GM12878 (cell line): ENCODE data around the gene TTYH1.
"Not testable (repeated sequence)": the region's sequence is repeated elsewhere in the genome, so short reads cannot be mapped to it uniquely, and the experiment has no call there.

Experiments
- BACH1 ChIP-seq: fragments of 450-650 bp; IDR thresholded peaks from 2 replicates; pipeline ENCODE4 v1.6.1; 2017; ENCODE audit warnings: mild to moderate bottlenecking, borderline replicate concordance
- CHD4 ChIP-seq: fragments of 200-600 bp; sonication (generic); IDR thresholded peaks from 2 replicates; pipeline ENCODE4 v1.6.1; 2016; ENCODE audit warnings: mild to moderate bottlenecking
- CTCF ChIP-seq, 3 experiments: IDR thresholded peaks in 2 of 3; conservative IDR thresholded peaks in 1 of 3; 2 replicates each; pipeline ENCODE4 v1.5.1; 2011; ENCODE audit warnings: low read depth in 3 of 3, low read length in 3 of 3, mild to moderate bottlenecking in 3 of 3, control low read depth in 2 of 3, moderate library complexity in 2 of 3, inconsistent platforms in 1 of 3, mixed read lengths in 1 of 3; ENCODE audit not compliant: control insufficient read depth in 2 of 3, insufficient read depth in 1 of 3; ENCODE audit errors: extremely low read depth in 1 of 3
- EGR1 ChIP-seq, 2 experiments: IDR thresholded peaks; 1 replicate in 1 of 2; 2 replicates in 1 of 2; pipeline ENCODE4 v1.6.1; 2011 to 2012; ENCODE audit warnings: low read depth in 2 of 2, low read length in 2 of 2, borderline replicate concordance in 1 of 2, mild to moderate bottlenecking in 1 of 2, moderate library complexity in 1 of 2
- EP300 ChIP-seq, 2 experiments: fragments of 150-350 bp in 1 of 2; IDR thresholded peaks; 2 replicates each; pipeline ENCODE4 v1.6.1; 2011 to 2012; ENCODE audit warnings: low read depth in 2 of 2, low read length in 2 of 2, borderline replicate concordance in 1 of 2, improper control_type of control experiment in 1 of 2, inconsistent platforms in 1 of 2; ENCODE audit not compliant: control insufficient read depth in 1 of 2
- KLF5 ChIP-seq: fragments of 450-650 bp; IDR thresholded peaks from 2 replicates; pipeline ENCODE4 v1.6.1; 2014; ENCODE audit warnings: mild to moderate bottlenecking; ENCODE audit not compliant: partially characterized antibody
- MYC ChIP-seq: IDR thresholded peaks from 2 replicates; pipeline ENCODE4 v1.6.1; 2011; ENCODE audit warnings: mild to moderate bottlenecking, low read length, moderate library complexity, inconsistent platforms; ENCODE audit not compliant: insufficient read depth, insufficient replicate concordance, insufficient read length, severe bottlenecking
- NFIC ChIP-seq: IDR thresholded peaks from 2 replicates; pipeline ENCODE4 v1.6.1; 2012; ENCODE audit warnings: low read depth, mild to moderate bottlenecking, inconsistent platforms, low read length, moderate library complexity
- NR2C1 ChIP-seq: fragments of 450-650 bp; IDR thresholded peaks from 2 replicates; pipeline ENCODE4 v1.6.1; 2017; ENCODE audit warnings: antibody characterized with exemption, mild to moderate bottlenecking, moderate library complexity
- PBX3 ChIP-seq: IDR thresholded peaks from 2 replicates; pipeline ENCODE4 v1.6.1; 2011; ENCODE audit warnings: mild to moderate bottlenecking, low read depth, low read length, moderate library complexity; ENCODE audit not compliant: insufficient replicate concordance
- POLR2AphosphoS5 ChIP-seq: IDR thresholded peaks from 2 replicates; pipeline ENCODE4 v1.6.1; 2011; ENCODE audit warnings: mild to moderate bottlenecking, low read length, inconsistent platforms
- RELA ChIP-seq: fragments of 450-650 bp; IDR thresholded peaks from 2 replicates; pipeline ENCODE4 v1.8.0; 2014; ENCODE audit warnings: borderline replicate concordance; ENCODE audit not compliant: partially characterized antibody
- RFX5 ChIP-seq: IDR thresholded peaks from 2 replicates; pipeline ENCODE4 v1.6.1; 2011; ENCODE audit warnings: low read depth, low read length, improper control_type of control experiment
- ZNF274 ChIP-seq: IDR thresholded peaks from one replicate; pipeline ENCODE4 v1.8.0; 2011; ENCODE audit not compliant: insufficient read length, insufficient read depth

GRCh38 chr19:54370434-54370796 lies 44.8 kb upstream of the TTYH1 start:
- not testable (repeated sequence) for TF ChIP-seq CTCF (IDR thresholded peaks at IDR 0.05 in 2 of 3, conservative IDR thresholded peaks at IDR 0.05 in 1 of 3; ENCODE audit: control insufficient read depth in 2 of 3, extremely low read depth in 1 of 3, insufficient read depth in 1 of 3, low read depth in 3 of 3, low read length in 3 of 3); RELA; EP300 (IDR thresholded peaks at IDR 0.05; ENCODE audit: borderline replicate concordance in 1 of 2, control insufficient read depth in 1 of 2, low read depth in 2 of 2, low read length in 2 of 2); POLR2AphosphoS5; KLF5; RFX5; ZNF274; PBX3; MYC; NFIC; EGR1 (IDR thresholded peaks at IDR 0.05; ENCODE audit: borderline replicate concordance in 1 of 2, low read depth in 2 of 2, low read length in 2 of 2); BACH1; CHD4; NR2C1
